Peyer's patch (tissue), 4 donors: Measurements from ENCODE around the gene GADD45A. TPM values are rescaled to one million over a fixed set of nuclear protein-coding genes. Genes with fewer than 3 reads are reported as not detected.
A peak's percentile ranks its signal among the peaks of the same experiment; 100 is the strongest.

Experiments
- DNase-seq, 3 donors: peaks; one replicate each; pipeline ENCODE4 v3.0.0-alpha.2; 2017 to 2019
- H3K27ac ChIP-seq, 4 donors: fragments of 200-600 bp; sonication (generic); one replicate each; pipeline ENCODE4 v1.5.1; 2016 to 2019
- H3K27me3 ChIP-seq, 2 donors: fragments of 200-600 bp; sonication (generic); one replicate each; pipeline ENCODE4 v1.5.1; 2019
- H3K36me3 ChIP-seq, 3 donors: fragments of 200-600 bp; sonication (generic); one replicate each; pipeline ENCODE4 v1.5.1; 2016 to 2019
- H3K4me1 ChIP-seq, 4 donors: fragments of 200-600 bp; sonication (generic); one replicate each; pipeline ENCODE4 v1.5.1; 2016 to 2019
- H3K4me3 ChIP-seq, 4 donors: fragments of 200-600 bp; sonication (generic); 1 replicate in 3 of 4; 2 replicates in 1 of 4; pipeline ENCODE4 v1.5.1; 2016 to 2019; ENCODE audit warnings: mild to moderate bottlenecking in 1 of 4
- H3K9me3 ChIP-seq, 4 donors: fragments of 200-600 bp; sonication (generic); one replicate each; pipeline ENCODE4 v1.5.1; 2016 to 2019; ENCODE audit warnings: mild to moderate bottlenecking in 1 of 4
- CTCF ChIP-seq, 6 experiments: fragments of 450-650 bp in 4 of 6; fragments of 200-600 bp in 2 of 6; sonication (generic) in 1 of 6; IDR thresholded peaks; one replicate each; pipeline ENCODE4 v1.5.1; 2017 to 2019; ENCODE audit warnings: antibody characterized with exemption in 6 of 6, mild to moderate bottlenecking in 3 of 6, moderate library complexity in 1 of 6
- POLR2A ChIP-seq, 2 donors: fragments of 450-650 bp; IDR thresholded peaks; one replicate each; pipeline ENCODE4 v1.5.1; 2017; ENCODE audit warnings: antibody characterized with exemption in 2 of 2, mild to moderate bottlenecking in 2 of 2, moderate library complexity in 2 of 2
- small RNA-seq, 2 donors: library from RNA; depleted of rRNA; stranded (forward); fragments of <200 nt; gene quantifications; one replicate each; pipeline ENCODE3, GENCODE V24; 2016
- total RNA-seq, 4 donors: library from RNA; depleted of rRNA; stranded (reverse); fragments of >200 nt; gene quantifications; one replicate each; pipeline ENCODE4 v1.1.0, GENCODE V29; 2016

GADD45A gene
- total RNA-seq, 4 donors from 2014 or later = 22.3 to 73.7 (median 55.1) TPM

- TF ChIP-seq CTCF (IDR thresholded peaks at IDR 0.05) = no peak
- TF ChIP-seq POLR2A (IDR thresholded peaks at IDR 0.05) = no peak
- no peaks in the 10 kb centered on the region for H3K36me3 ChIP-seq
- no peaks in the 10 kb centered on the region for H3K9me3 ChIP-seq
- H3K4me3 ChIP-seq = no peak overlapping the region
- peaks cover 0 to 42% (median 16%) of the 10 kb centered on the region in 4 donors for H3K4me1 ChIP-seq
- H3K27ac ChIP-seq = peak overlapping the region in 3 of 4 donors; percentile 2 to 67 (median 61)
- no peaks in the 10 kb centered on the region for H3K27me3 ChIP-seq
- no peak for DNase-seq
Observed at GRCh38 chr1:67735206-67735605, 50.2 kb downstream of the GADD45A start.

GRCh38 chr1:67735806-67736627, 51.0 kb downstream of the GADD45A start:
- DNase-seq = peak; percentile 78 to 89 (median 79)

DNA sequence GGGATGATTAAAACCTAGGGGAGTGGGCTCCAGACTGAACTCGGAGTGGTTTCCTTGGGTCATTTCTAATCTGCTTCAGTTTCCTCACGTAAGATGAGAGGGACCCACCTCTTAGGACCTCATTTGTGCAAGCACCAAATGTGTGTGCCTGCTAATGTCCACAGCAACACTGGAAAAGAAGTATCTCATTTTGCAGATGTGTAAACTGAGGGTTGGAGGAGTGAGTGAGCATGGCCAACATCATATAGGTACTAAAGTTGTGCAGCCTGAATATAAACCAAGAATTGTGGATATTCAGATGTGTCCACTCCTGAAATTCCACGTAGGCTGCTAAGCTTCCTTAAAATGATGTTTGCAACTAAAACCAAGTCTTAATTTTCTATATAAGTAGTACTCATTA, 51.7 kb downstream of the GADD45A start:
- no peaks in the 10 kb centered on the region for H3K9me3 ChIP-seq
- no peaks in the 10 kb centered on the region for H3K27me3 ChIP-seq
- TF ChIP-seq POLR2A (IDR thresholded peaks at IDR 0.05) (no peak), CTCF (IDR thresholded peaks at IDR 0.05) (no peak)
- no peak for DNase-seq
- no peak overlapping the region for H3K4me3 ChIP-seq
- peaks cover 0 to 56% (median 16%) of the 10 kb centered on the region in 4 donors for H3K4me1 ChIP-seq
- no peaks in the 10 kb centered on the region for H3K36me3 ChIP-seq
- H3K27ac ChIP-seq = peak overlapping the region; percentile 61 to 88 (median 72)

More at GRCh38 chr1:67735806-67736627, 51.0 kb downstream of the GADD45A start:
- TF ChIP-seq POLR2A (IDR thresholded peaks at IDR 0.05) (peak in 1 of 2 donors; percentile 14), CTCF (IDR thresholded peaks at IDR 0.05) (no peak)
- Histone ChIP-seq H3K4me3 (peak overlapping the region in 2 of 4 donors; percentile 18), H3K9me3 (no peaks in the 10 kb centered on the region), H3K27me3 (no peaks in the 10 kb centered on the region), H3K4me1 (peaks cover 0 to 50% (median 16%) of the 10 kb centered on the region in 4 donors), H3K36me3 (no peaks in the 10 kb centered on the region), H3K27ac (peak overlapping the region; percentile 61 to 88 (median 72))

DNA sequence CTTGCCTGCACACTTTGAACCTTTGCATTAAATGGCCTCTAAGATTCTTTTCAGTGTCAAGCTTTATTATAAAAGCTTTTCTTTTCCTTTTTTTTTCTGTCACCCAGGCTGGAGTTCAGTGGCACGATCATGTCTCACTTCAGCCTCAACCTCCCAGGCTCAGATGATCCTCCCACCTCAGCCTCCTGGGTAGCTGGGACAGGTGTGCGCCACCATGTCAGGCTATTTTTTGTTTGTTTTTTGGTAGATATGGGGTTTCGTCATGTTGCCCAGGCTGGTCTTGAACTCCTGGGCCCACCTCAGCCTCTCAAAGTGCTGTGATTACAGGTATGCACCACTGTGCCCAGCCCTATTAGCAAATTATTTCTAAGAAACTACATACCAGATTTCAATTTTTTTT, 52.9 kb downstream of the GADD45A start:
- no peaks in the 10 kb centered on the region for H3K9me3 ChIP-seq
- no peak overlapping the region for H3K4me3 ChIP-seq
- peaks cover 0 to 50% (median 15%) of the 10 kb centered on the region in 4 donors for H3K4me1 ChIP-seq
- TF ChIP-seq POLR2A (IDR thresholded peaks at IDR 0.05) = no peak
- TF ChIP-seq CTCF (IDR thresholded peaks at IDR 0.05) = no peak
- no peaks in the 10 kb centered on the region for H3K27me3 ChIP-seq
- no peak for DNase-seq
- peak overlapping the region in 1 of 4 donors; percentile 5 for H3K27ac ChIP-seq
- no peaks in the 10 kb centered on the region for H3K36me3 ChIP-seq

Small RNA genes lying within 50 kb of the gene (small RNA-seq; reads per million reads assigned to genes)
- gene RN7SL392P = 0 reads per million in 2 donors

Other genes with a start within 250 kb of the GADD45A start
- gene GNG12, start 148.3 kb downstream of the GADD45A start, total RNA-seq = 100 to 1,000 TPM in 3 of 4 donors, 10 to 100 TPM in 1; 61.9 to 271 (median 165) TPM